Measurements from ENCODE around the gene A2ML1.
"Not testable (repeated sequence)": the region's sequence is repeated elsewhere in the genome, so short reads cannot be mapped to it uniquely, and the experiment has no call there.

DNA sequence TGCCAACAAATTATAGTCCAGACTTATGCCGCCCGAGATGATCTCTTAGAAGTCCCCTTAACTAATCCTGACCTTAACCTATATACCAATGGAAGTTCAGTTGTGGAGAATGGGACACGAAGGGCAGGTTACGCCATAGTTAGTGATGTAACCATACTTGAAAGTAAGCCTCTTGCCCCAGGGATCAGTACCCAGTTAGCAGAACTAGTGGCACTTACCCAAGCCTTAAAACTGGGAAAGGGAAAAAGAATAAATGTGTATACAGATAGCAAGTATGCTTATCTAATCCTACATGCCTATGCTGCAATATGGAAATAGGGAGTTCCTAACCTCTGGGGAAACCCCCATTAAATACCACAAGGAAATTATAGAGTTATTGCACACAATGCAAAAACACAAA is 29.2 kb upstream of the A2ML1 start:
- TF ChIP-seq, protein P1, sequence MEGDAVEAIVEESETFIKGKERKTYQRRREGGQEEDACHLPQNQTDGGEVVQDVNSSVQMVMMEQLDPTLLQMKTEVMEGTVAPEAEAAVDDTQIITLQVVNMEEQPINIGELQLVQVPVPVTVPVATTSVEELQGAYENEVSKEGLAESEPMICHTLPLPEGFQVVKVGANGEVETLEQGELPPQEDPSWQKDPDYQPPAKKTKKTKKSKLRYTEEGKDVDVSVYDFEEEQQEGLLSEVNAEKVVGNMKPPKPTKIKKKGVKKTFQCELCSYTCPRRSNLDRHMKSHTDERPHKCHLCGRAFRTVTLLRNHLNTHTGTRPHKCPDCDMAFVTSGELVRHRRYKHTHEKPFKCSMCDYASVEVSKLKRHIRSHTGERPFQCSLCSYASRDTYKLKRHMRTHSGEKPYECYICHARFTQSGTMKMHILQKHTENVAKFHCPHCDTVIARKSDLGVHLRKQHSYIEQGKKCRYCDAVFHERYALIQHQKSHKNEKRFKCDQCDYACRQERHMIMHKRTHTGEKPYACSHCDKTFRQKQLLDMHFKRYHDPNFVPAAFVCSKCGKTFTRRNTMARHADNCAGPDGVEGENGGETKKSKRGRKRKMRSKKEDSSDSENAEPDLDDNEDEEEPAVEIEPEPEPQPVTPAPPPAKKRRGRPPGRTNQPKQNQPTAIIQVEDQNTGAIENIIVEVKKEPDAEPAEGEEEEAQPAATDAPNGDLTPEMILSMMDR (conservative IDR thresholded peaks at IDR 0.05; ENCODE audit: low read depth, low read length) = not testable (repeated sequence)
- not testable (repeated sequence) for TF ChIP-seq EZH2 (IDR thresholded peaks at IDR 0.05; ENCODE audit: borderline replicate concordance, low read depth, low read length, poor library complexity, severe bottlenecking)
